Mesothelial cell of epicardium (in vitro differentiated cells): Measurements from ENCODE around the gene RUNX1. TPM values are rescaled to one million over a fixed set of nuclear protein-coding genes. Genes with fewer than 3 reads are reported as not detected.

Experiments used
- DNase-seq, 2 experiments: peaks; one replicate each; pipeline ENCODE4 v3.0.0; 2021; ENCODE audit warnings: low spot score in 2 of 2; ENCODE audit not compliant: unreplicated experiment in 2 of 2
- H3K27ac Mint-ChIP-seq: 2 replicates; pipeline ENCODE4 v1.8.0; 2021; ENCODE audit warnings: mixed read lengths
- H3K27me3 Mint-ChIP-seq: 2 replicates; pipeline ENCODE4 v1.8.0; 2021; ENCODE audit warnings: low read depth, mixed read lengths
- H3K36me3 Mint-ChIP-seq: 2 replicates; pipeline ENCODE4 v1.8.0; 2021; ENCODE audit warnings: mixed read lengths
- H3K4me1 Mint-ChIP-seq: 2 replicates; pipeline ENCODE4 v1.8.0; 2021; ENCODE audit warnings: mixed read lengths
- H3K4me3 Mint-ChIP-seq: 2 replicates; pipeline ENCODE4 v1.8.0; 2021; ENCODE audit warnings: mild to moderate bottlenecking, moderate library complexity, mixed read lengths
- H3K9me3 Mint-ChIP-seq: 2 replicates; pipeline ENCODE4 v1.8.0; 2021; ENCODE audit warnings: mixed read lengths
- total RNA-seq: library from RNA; stranded (reverse); gene quantifications from 3 replicates; pipeline ENCODE4 v1.2.1, GENCODE V29; 2021
- TF ChIP-seq, protein P1 (sequence below): fragments of 200-600 bp; sonication (generic); IDR thresholded peaks from one replicate; pipeline ENCODE4 v1.5.0; 2021; ENCODE audit warnings: antibody characterized with exemption; ENCODE audit not compliant: unreplicated experiment

Gene RUNX1
- total RNA-seq, 1 donor from 2014 or later = 41.2 TPM

DNA sequence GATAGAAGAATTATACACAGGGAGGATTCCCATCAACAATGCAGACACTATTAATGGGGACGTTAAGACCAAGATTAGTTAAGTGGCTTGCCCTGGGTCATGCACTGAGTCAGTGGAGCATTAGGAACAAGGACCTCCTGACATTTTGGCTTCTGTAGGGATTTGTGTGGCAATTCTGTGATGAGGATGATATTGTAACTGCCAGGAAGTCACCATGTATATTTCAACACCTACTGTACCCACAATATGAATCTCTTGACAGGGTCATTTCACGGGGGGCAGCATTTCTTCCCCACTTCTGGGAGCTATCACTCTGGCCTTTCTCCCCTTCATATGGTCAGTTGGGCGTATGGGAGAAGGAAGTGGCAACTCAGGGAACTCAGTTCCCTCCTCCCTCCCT is 134.9 kb downstream of the RUNX1 start:
- Mint-ChIP-seq H3K36me3 (no peaks in the 10 kb centered on the region), H3K4me3 (no peak overlapping the region), H3K9me3 (no peaks in the 10 kb centered on the region), H3K27me3 (peaks cover 3% of the 10 kb centered on the region), H3K4me1 (peaks cover 38% of the 10 kb centered on the region), H3K27ac (no peak overlapping the region)
- DNase-seq = no peak
- TF ChIP-seq, protein P1, sequence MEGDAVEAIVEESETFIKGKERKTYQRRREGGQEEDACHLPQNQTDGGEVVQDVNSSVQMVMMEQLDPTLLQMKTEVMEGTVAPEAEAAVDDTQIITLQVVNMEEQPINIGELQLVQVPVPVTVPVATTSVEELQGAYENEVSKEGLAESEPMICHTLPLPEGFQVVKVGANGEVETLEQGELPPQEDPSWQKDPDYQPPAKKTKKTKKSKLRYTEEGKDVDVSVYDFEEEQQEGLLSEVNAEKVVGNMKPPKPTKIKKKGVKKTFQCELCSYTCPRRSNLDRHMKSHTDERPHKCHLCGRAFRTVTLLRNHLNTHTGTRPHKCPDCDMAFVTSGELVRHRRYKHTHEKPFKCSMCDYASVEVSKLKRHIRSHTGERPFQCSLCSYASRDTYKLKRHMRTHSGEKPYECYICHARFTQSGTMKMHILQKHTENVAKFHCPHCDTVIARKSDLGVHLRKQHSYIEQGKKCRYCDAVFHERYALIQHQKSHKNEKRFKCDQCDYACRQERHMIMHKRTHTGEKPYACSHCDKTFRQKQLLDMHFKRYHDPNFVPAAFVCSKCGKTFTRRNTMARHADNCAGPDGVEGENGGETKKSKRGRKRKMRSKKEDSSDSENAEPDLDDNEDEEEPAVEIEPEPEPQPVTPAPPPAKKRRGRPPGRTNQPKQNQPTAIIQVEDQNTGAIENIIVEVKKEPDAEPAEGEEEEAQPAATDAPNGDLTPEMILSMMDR = no peak

DNA sequence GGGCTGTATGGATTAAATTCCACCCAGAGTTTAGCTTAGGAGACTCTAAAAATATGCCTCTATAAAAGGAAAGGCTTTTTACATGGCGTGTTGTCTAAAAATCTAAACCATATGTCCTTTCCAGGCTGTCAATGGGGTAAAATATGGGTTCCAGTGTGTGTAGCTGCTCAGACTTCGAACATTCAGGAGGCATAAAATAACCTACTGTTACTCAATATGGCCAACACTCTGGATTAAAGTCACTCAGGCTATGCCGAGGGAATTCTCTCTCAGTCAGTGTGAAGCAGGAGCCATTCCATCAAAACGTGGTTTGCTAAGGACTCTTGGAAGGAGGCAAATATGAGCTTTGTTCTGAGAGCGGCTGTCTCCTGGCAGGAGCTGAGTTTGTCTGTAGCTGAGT is 135.3 kb downstream of the RUNX1 start:
- Mint-ChIP-seq H3K27me3 (peaks cover 3% of the 10 kb centered on the region), H3K4me3 (no peak overlapping the region), H3K4me1 (peaks cover 38% of the 10 kb centered on the region), H3K36me3 (no peaks in the 10 kb centered on the region), H3K27ac (no peak overlapping the region), H3K9me3 (no peaks in the 10 kb centered on the region)
- no peak for DNase-seq
- TF ChIP-seq, protein P1 = no peak

DNA sequence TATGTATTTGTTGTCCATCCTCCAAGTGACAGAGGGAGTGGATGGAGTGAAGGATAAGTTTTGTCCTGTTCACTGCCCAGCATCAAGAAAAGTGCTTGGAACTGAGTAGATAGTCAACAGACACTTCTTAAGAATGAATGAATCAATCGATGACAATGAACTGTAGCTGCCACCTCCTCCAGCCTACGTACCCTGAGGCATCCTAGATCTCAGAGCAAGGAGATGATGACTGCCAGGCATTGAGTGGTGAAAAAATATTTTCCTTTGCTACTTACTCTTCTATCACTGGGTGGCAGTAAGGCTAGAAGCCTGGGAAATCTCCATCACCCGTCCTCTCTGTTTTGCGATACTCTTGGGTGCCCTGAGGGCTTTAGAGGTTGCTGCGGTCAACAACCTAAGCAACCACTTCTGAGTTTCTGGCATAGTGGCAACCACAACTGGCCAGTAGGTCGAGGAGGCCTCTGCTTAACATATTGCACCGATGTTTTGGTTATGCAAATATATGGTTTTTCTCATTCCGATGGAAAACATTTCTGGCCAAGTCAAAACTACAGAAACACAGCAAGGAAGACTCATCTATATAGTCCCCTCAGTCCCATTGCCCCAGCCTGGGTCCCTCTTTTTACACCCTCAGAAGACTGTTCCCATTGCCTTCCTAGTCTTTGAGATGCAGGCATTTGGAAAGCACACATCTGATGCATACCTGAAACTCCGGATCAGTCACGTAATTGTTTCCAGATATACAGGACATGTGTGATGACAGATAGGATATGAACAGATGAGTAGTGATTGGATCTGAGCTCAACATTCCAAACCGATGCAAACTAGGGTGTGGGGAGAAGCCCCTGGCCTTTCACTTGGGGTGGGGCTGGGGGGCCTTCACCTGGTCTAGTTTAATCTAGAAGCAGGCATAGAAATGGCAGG is 136.8 kb downstream of the RUNX1 start:
- Mint-ChIP-seq H3K36me3 (no peaks in the 10 kb centered on the region), H3K4me3 (no peak overlapping the region), H3K27me3 (peaks cover 3% of the 10 kb centered on the region), H3K9me3 (no peaks in the 10 kb centered on the region), H3K4me1 (peaks cover 47% of the 10 kb centered on the region), H3K27ac (no peak overlapping the region)
- DNase-seq = no peak
- TF ChIP-seq, protein P1 = no peak

DNA sequence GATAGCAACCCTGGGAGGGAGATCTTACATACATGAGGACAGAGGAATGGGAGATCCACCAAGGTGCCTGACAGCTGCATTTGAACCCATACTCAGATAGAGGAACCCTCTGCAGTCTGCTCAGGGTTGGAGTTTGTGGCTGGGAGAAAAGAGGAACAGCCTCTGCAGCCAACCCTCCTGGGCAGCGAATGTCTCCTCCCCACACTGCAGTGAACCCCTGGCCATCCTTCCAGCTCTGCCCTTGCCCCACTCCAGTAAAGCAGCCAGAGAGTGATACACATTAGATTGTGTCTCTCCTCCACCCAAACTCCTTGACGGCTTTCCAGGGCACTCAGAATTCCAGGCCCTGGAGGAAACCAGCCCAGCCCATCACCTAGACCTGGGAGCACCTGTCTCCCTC is 137.7 kb downstream of the RUNX1 start:
- TF ChIP-seq, protein P1 = no peak
- H3K27ac Mint-ChIP-seq = no peak overlapping the region
- H3K4me3 Mint-ChIP-seq = no peak overlapping the region
- H3K36me3 Mint-ChIP-seq = no peaks in the 10 kb centered on the region
- no peaks in the 10 kb centered on the region for H3K9me3 Mint-ChIP-seq
- H3K4me1 Mint-ChIP-seq = peaks cover 44% of the 10 kb centered on the region
- DNase-seq = no peak
- H3K27me3 Mint-ChIP-seq = peaks cover 3% of the 10 kb centered on the region

DNA sequence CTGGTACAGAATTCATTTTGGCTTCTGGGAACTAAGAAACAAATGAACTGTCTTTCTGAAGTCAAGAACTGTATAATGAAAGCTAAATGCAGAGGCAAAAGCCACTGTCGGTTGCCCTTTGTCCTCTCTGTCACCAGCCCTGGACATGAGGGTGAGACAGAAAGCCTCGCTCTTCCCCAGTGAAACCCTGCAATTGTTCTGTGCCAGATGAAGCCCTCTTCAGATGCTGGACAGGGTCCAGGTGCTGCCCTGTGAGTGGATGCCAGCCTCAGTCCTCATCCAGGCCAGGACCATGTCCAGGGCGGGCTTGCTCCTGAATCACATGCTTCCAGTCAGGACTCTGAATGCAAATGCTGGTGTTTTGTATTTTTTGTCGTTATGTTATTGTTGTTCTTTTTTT is 138.7 kb downstream of the RUNX1 start:
- Mint-ChIP-seq H3K4me3 (no peak overlapping the region), H3K27me3 (peaks cover 3% of the 10 kb centered on the region)

More for the DNA sequence above, 138.7 kb downstream of the RUNX1 start:
- H3K36me3 Mint-ChIP-seq = no peaks in the 10 kb centered on the region
- peaks cover 39% of the 10 kb centered on the region for H3K4me1 Mint-ChIP-seq
- no peak overlapping the region for H3K27ac Mint-ChIP-seq
- TF ChIP-seq, protein P1 = no peak
- no peak for DNase-seq
- no peaks in the 10 kb centered on the region for H3K9me3 Mint-ChIP-seq
